ENCODE measurements around the gene PTOV1.

Gene PTOV1

GRCh38 chr19:49843265-49843664, 7.7 kb upstream of the PTOV1 start:
- peak overlapping the region in 10 of 11 experiments; percentile 0 to 74 (median 61); a peak in 18 of 22 replicates for H3K4me2 ChIP-seq

DNA sequence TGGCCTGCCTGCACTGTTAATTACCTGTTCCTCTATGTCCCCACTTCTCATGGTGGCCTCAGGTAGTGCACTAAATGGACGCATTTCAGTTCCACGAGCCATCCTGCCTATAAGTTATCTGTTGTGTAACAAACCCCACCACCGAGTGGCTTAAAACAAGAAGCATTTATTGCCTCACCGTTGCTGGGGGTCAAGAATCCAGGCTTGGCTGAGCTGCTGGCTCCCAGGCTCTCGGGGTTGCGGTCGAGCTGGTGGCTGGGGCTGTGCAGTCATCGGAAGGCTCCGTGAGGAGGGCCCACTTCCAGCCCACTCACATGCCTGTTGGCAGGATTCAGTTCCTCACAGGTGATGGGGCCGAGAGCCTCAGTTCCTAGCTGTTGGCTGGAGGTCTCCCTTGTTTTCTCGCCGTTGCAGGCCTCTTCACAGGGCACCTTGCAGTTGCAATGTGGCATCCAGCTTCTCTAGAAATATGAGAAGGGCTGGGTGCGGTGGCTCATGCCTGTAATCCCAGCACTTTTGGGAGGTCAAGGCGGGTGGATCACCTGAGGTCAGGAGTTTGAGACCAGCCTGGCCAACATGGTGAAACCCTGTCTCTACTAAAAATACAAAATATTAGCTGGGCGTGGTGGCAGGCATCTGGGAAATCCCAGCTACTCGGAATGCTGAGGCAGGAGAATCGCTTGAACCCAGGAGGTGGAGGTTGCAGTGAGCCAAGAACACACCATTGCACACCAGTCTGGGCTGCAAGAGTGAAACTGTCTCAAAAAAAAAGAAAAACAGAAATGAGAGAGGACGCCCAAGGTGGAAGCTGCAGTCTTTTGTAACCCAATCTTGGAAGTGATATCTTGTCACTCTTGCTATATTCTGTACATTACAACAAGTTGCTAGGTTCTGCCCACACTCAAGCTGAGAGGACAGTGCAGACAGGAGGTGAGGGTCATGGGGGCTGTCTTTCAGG, 6.5 kb upstream of the PTOV1 start:
- H3K27ac ChIP-seq = no peak overlapping the region
- peak overlapping the region in 8 of 11 experiments; percentile 58 to 74 (median 62); a peak in 16 of 22 replicates for H3K4me2 ChIP-seq
- no peak for TF ChIP-seq Cebpa-rat (IDR thresholded peaks at IDR 0.05)
- H4K20me1 ChIP-seq = peaks cover 0 to 20% (median 0%) of the 10 kb centered on the region in 11 experiments; a peak in 2 of 22 replicates
- no peak overlapping the region for H3K4me3 ChIP-seq
- H3K9ac ChIP-seq = no peak overlapping the region
- H3K36me3 ChIP-seq = peaks cover 16 to 28% (median 18%) of the 10 kb centered on the region in 11 experiments
- H3K9me3 ChIP-seq (replicated peaks in 1 of 11) = peaks cover 0 to 10% (median 7%) of the 10 kb centered on the region in 11 experiments; a peak in 12 of 22 replicates
- H3K4me1 ChIP-seq = peaks cover 23 to 46% (median 37%) of the 10 kb centered on the region in 10 experiments
- H3K27me3 ChIP-seq = no peaks in the 10 kb centered on the region

More at GRCh38 chr19:49843265-49843664, 7.7 kb upstream of the PTOV1 start:
- TF ChIP-seq Cebpa-rat (IDR thresholded peaks at IDR 0.05) = no peak
- H4K20me1 ChIP-seq = peaks cover 0 to 25% (median 0%) of the 10 kb centered on the region in 11 experiments; a peak in 4 of 22 replicates
- peaks cover 16 to 34% (median 27%) of the 10 kb centered on the region in 10 experiments for H3K4me1 ChIP-seq
- no peaks in the 10 kb centered on the region for H3K9me3 ChIP-seq (replicated peaks in 1 of 11)
- peaks cover 27 to 40% (median 30%) of the 10 kb centered on the region in 11 experiments for H3K36me3 ChIP-seq
- H3K9ac ChIP-seq = 0 out of 22 replicates have a peak overlapping the region, but pooled peaks of 1 of the 11 experiments have one; percentile 0
- H3K27ac ChIP-seq = 0 out of 22 replicates have a peak overlapping the region, but pooled peaks of 1 of the 11 experiments have one; percentile 36
- H3K4me3 ChIP-seq = no peak overlapping the region
- no peaks in the 10 kb centered on the region for H3K27me3 ChIP-seq

GRCh38 chr19:49845414-49845813, 5.5 kb upstream of the PTOV1 start:
- Histone ChIP-seq H3K4me3 (no peak overlapping the region), H3K4me1 (peaks cover 31 to 54% (median 43%) of the 10 kb centered on the region in 10 experiments), H3K4me2 (no peak overlapping the region), H3K9me3 (replicated peaks in 1 of 11) (peaks cover 0 to 14% (median 8%) of the 10 kb centered on the region in 11 experiments; a peak in 12 of 22 replicates), H3K27ac (no peak overlapping the region), H3K36me3 (peaks cover 6 to 18% (median 9%) of the 10 kb centered on the region in 11 experiments; a peak in 21 of 22 replicates), H4K20me1 (peaks cover 0 to 18% (median 0%) of the 10 kb centered on the region in 11 experiments; a peak in 2 of 22 replicates), H3K27me3 (no peaks in the 10 kb centered on the region), H3K9ac (no peak overlapping the region)
- no peak for TF ChIP-seq Cebpa-rat (IDR thresholded peaks at IDR 0.05)

DNA sequence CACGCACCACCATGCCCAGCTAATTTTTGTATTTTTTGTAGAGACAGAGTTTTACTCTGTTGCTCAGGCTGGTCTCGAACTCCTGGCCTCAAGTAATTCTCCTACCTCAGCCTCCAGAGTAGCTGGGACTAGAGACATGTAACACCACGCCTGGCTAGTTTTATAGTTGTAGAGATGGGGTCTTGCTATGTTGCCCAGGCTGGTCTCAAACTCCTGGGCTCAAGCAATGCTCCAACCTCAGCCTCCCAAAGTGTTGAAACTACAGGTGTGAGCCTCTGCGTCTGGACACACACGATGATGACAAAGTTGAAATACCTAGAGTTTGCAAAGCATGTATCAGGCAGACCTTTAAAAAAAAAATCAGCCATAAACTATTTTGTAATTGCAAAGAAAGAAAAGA, 4.6 kb upstream of the PTOV1 start:
- H3K9me3 ChIP-seq (replicated peaks in 1 of 11) = peaks cover 0 to 14% (median 8%) of the 10 kb centered on the region in 11 experiments; a peak in 12 of 22 replicates
- no peaks in the 10 kb centered on the region for H3K27me3 ChIP-seq
- peaks cover 0 to 10% (median 0%) of the 10 kb centered on the region in 11 experiments; a peak in 4 of 22 replicates for H3K36me3 ChIP-seq
- no peak overlapping the region for H3K27ac ChIP-seq
- no peak overlapping the region for H3K9ac ChIP-seq
- H4K20me1 ChIP-seq = peaks cover 0 to 18% (median 0%) of the 10 kb centered on the region in 11 experiments; a peak in 2 of 22 replicates
- no peak overlapping the region for H3K4me2 ChIP-seq
- H3K4me3 ChIP-seq = no peak overlapping the region
- H3K4me1 ChIP-seq = peaks cover 31 to 53% (median 43%) of the 10 kb centered on the region in 10 experiments
- TF ChIP-seq Cebpa-rat (IDR thresholded peaks at IDR 0.05) = no peak

- H3K4me3 ChIP-seq = no peak overlapping the region
- H3K4me1 ChIP-seq = peaks cover 39 to 59% (median 47%) of the 10 kb centered on the region in 10 experiments
- no peak overlapping the region for H3K9ac ChIP-seq
- H3K4me2 ChIP-seq = peak overlapping the region in 9 of 11 experiments; percentile 23 to 73 (median 61); a peak in 16 of 22 replicates
- peak overlapping the region in 2 of 11 experiments; percentile 21 to 28; a peak in 1 of 22 replicates for H3K27ac ChIP-seq
- H4K20me1 ChIP-seq = peaks cover 12 to 31% (median 13%) of the 10 kb centered on the region in 11 experiments; a peak in 21 of 22 replicates
- H3K27me3 ChIP-seq = no peaks in the 10 kb centered on the region
- H3K9me3 ChIP-seq (replicated peaks in 1 of 11) = peaks cover 0 to 14% (median 8%) of the 10 kb centered on the region in 11 experiments; a peak in 12 of 22 replicates
- TF ChIP-seq Cebpa-rat (IDR thresholded peaks at IDR 0.05) = no peak
- peaks cover 0 to 5% (median 0%) of the 10 kb centered on the region in 11 experiments; a peak in 2 of 22 replicates for H3K36me3 ChIP-seq
Measured at GRCh38 chr19:49847731-49848696, 2.9 kb upstream of the PTOV1 start.

DNA sequence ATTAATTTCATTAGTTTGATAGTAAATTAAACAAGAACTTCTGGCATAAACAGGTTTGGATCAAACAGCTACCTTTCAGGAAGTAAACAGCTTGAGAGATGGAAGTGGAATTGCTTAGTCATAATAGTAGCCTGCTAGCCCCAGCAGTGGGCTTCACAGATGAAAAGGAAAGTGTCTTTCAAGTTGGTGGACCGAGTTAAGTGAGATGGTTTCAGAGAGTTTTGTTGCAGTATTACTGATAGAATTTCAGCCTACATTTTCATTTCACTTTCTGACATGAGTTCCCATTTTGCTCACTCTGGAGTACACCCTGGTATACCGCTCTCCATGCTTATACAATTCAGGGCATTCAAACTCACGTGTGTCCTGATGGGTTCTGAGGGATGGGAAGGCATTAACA, 2.0 kb upstream of the PTOV1 start:
- H3K9me3 ChIP-seq (replicated peaks in 1 of 11) = peaks cover 0 to 14% (median 8%) of the 10 kb centered on the region in 11 experiments; a peak in 12 of 22 replicates
- peaks cover 39 to 59% (median 49%) of the 10 kb centered on the region in 10 experiments for H3K4me1 ChIP-seq
- H3K36me3 ChIP-seq = peaks cover 0 to 5% (median 0%) of the 10 kb centered on the region in 11 experiments; a peak in 4 of 22 replicates
- H3K4me3 ChIP-seq = no peak overlapping the region
- H3K27ac ChIP-seq = no peak overlapping the region
- peaks cover 21 to 35% (median 22%) of the 10 kb centered on the region in 11 experiments for H4K20me1 ChIP-seq
- no peak for TF ChIP-seq Cebpa-rat (IDR thresholded peaks at IDR 0.05)
- H3K27me3 ChIP-seq = no peaks in the 10 kb centered on the region
- H3K4me2 ChIP-seq = peak overlapping the region in 8 of 11 experiments; percentile 23 to 73 (median 62); a peak in 11 of 22 replicates
- H3K9ac ChIP-seq = no peak overlapping the region

DNA sequence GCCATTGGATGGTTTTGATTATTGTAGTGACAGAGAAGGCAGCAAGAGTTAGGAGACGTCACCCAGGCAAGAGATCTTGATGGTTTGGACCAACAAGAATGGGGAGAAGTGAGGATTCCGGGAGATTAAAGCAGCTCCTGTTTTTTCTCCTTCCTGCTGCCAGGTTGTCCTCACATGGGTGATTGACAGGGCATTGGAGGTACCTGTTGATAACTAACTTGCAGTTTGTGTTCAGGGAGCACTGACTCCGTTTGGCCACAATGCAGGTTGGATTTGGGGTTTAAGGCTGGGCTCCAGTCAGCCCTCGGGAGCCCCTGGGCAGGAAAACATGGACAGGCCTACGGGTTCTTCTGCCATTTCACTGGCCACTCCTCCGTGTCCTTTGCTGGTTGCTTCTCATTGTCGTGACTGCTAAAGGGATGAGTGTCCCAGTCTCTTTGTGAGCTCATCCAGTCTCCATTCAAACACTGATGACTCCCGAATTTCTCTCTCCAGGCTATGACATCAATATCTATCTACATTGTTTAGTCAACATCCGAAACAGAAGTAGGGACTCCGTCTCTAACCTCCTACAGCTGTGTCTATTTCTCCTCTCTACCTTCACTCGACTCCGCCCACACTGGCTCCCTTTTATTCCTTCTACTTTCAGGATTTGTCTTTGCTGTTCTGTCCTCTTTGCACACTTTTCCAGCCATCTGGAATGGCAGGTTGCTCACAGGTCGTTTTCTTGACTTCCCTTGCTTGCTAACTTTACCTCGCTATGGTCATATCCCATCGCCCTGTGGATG, 1.3 kb upstream of the PTOV1 start:
- peak overlapping the region in 7 of 10 experiments; percentile 89 to 99 (median 97); a peak in 8 of 20 replicates for H3K4me3 ChIP-seq
- peak overlapping the region in 5 of 11 experiments; percentile 87 to 97 (median 93); a peak in 8 of 22 replicates for H3K9ac ChIP-seq

More for the DNA sequence above, 1.3 kb upstream of the PTOV1 start:
- peak overlapping the region in 7 of 11 experiments; percentile 88 to 96 (median 91); a peak in 4 of 22 replicates for H3K27ac ChIP-seq
- H3K4me2 ChIP-seq = peak overlapping the region; percentile 56 to 92 (median 83)
- H3K27me3 ChIP-seq = no peaks in the 10 kb centered on the region
- no peak for TF ChIP-seq Cebpa-rat (IDR thresholded peaks at IDR 0.05)
- H3K36me3 ChIP-seq = peaks cover 0 to 11% (median 7%) of the 10 kb centered on the region in 11 experiments; a peak in 15 of 22 replicates
- H4K20me1 ChIP-seq = peaks cover 28 to 35% (median 29%) of the 10 kb centered on the region in 11 experiments
- peaks cover 0 to 14% (median 8%) of the 10 kb centered on the region in 11 experiments; a peak in 12 of 22 replicates for H3K9me3 ChIP-seq (replicated peaks in 1 of 11)
- peaks cover 40 to 58% (median 49%) of the 10 kb centered on the region in 10 experiments for H3K4me1 ChIP-seq
